GM18507 (cell line): Measurements from ENCODE around the gene CA12.

ENCODE experiments used
- DNase-seq: peaks from one replicate; pipeline ENCODE4 v3.0.0; 2011; ENCODE audit warnings: low read depth; ENCODE audit not compliant: insufficient read length; ENCODE audit errors: extremely low spot score
- FAIRE-seq: peaks from 2 replicates; lab custom pipeline; 2011; peaks lifted over from hg19 to GRCh38; lab: Jason Lieb, UNC

The CA12 gene

GRCh38 chr15:63292241-63292640, 89.4 kb downstream of the CA12 start:
- FAIRE-seq, result no peak
- DNase-seq, result no peak

- FAIRE-seq, result no peak
Measured at GRCh38 chr15:63291507-63291906, 90.1 kb downstream of the CA12 start.

GRCh38 chr15:63288778-63289378, 92.8 kb downstream of the CA12 start:
- FAIRE-seq, result peak; percentile 76

More at GRCh38 chr15:63291507-63291906, 90.1 kb downstream of the CA12 start:
- no peak for DNase-seq

GRCh38 chr15:63288342-63288741, 93.3 kb downstream of the CA12 start:
- no peak for DNase-seq
- no peak for FAIRE-seq

More at GRCh38 chr15:63288778-63289378, 92.8 kb downstream of the CA12 start:
- no peak for DNase-seq

GRCh38 chr15:63287109-63287508, 94.5 kb downstream of the CA12 start:
- no peak for DNase-seq
- FAIRE-seq, result no peak

- DNase-seq, result no peak
- no peak for FAIRE-seq
Measured at GRCh38 chr15:63284335-63284734, 97.3 kb downstream of the CA12 start.

GRCh38 chr15:63283126-63283525, 98.5 kb downstream of the CA12 start:
- FAIRE-seq, result no peak
- DNase-seq, result no peak

- DNase-seq (no peak), FAIRE-seq (no peak)
Measured at GRCh38 chr15:63277893-63278456, 103.7 kb downstream of the CA12 start.

GRCh38 chr15:63277038-63277892, 104.4 kb downstream of the CA12 start, which contains the start of gene APH1B:
TSS of gene APH1B (plus strand) at chr15:63277605. CDS start at chr15:63277624, 19 bp downstream.
- DNase-seq (peak; percentile 60), FAIRE-seq (peak; percentile 52)

- DNase-seq (no peak), FAIRE-seq (no peak)
Measured at GRCh38 chr15:63276342-63277037, 105.2 kb downstream of the CA12 start.

- DNase-seq, result no peak
Measured at GRCh38 chr15:63274427-63274826, 107.2 kb downstream of the CA12 start.

More at GRCh38 chr15:63274427-63274826, 107.2 kb downstream of the CA12 start:
- FAIRE-seq, result no peak
